Left colon (tissue), 2 donors: ENCODE data around the gene GNB1L. TPM values are rescaled to one million over a fixed set of nuclear protein-coding genes. Genes with fewer than 3 reads are reported as not detected.

ENCODE experiments used
- ATAC-seq: fragments of 200-7000 bp; cut with Tn5 transposase; one replicate; pipeline ENCODE4 v1.9.1; 2020; ENCODE audit warnings: mild to moderate bottlenecking, moderate library complexity
- DNase-seq, 2 donors: peaks; one replicate each; pipeline ENCODE4 v3.0.0-alpha.2; 2020
- intact Hi-C, 2 donors: fragments of 100-400 bp; cut with DNase I in 1 of 2; cut with micrococcal nuclease in 1 of 2; formaldehyde crosslinking; loops; one replicate each; pipeline versions ENCODE4 v1.11.2 to v1.14.0; 2022; cut with DNase I, micrococcal nuclease
- total RNA-seq, 2 donors: library from RNA; stranded (reverse); fragmentation: NEBNext Ultra II Directional; extraction: Animal tissue kit (Norgen Biotek cat#: 25700); gene quantifications; one replicate each; pipeline ENCODE4 v1.2.1, GENCODE V29; 2021
- donor health status: DM: no; HTN: no; CAD: no.
- donor health status: DM: yes; HTN: yes; CAD: no.

GNB1L gene
- total RNA-seq, 2 donors from 2014 or later = 3.3 to 4.6 TPM

GRCh38 chr22:19742160-19743066, 112.3 kb downstream of the GNB1L start:
- no peak for ATAC-seq
- intact Hi-C loops = no loop called here
- DNase-seq = no peak

GRCh38 chr22:19741053-19741452, 113.6 kb downstream of the GNB1L start:
- intact Hi-C loops = no loop called here
- ATAC-seq (no peak), DNase-seq (no peak)

GRCh38 chr22:19740586-19740985, 114.1 kb downstream of the GNB1L start:
- DNase-seq (no peak), ATAC-seq (no peak)
- intact Hi-C loops = no loop called here

- intact Hi-C loops = no loop called here
- ATAC-seq (no peak), DNase-seq (no peak)
Measured at GRCh38 chr22:19739911-19740449, 114.7 kb downstream of the GNB1L start.

GRCh38 chr22:19739448-19739895, 115.2 kb downstream of the GNB1L start:
- intact Hi-C loops = no loop called here
- ATAC-seq (no peak), DNase-seq (no peak)

- intact Hi-C loops = no loop called here
- ATAC-seq (no peak), DNase-seq (no peak)
Measured at GRCh38 chr22:19738664-19739447, 115.8 kb downstream of the GNB1L start.

- intact Hi-C loops = no loop called here
- no peak for ATAC-seq
- DNase-seq = no peak
Measured at GRCh38 chr22:19737846-19738663, 116.6 kb downstream of the GNB1L start.

GRCh38 chr22:19735665-19736510, 118.8 kb downstream of the GNB1L start:
- no peak for DNase-seq
- intact Hi-C loops = no loop called here
- no peak for ATAC-seq

GRCh38 chr22:19734837-19735382, 119.8 kb downstream of the GNB1L start:
- DNase-seq (no peak), ATAC-seq (no peak)
- intact Hi-C loops = loop anchor here (5.0 kb wide), 2 partner anchors 172 to 177 kb away; no protein-coding TSS in a partner anchor

- DNase-seq = no peak
- intact Hi-C loops = loop anchor here (5.0 kb wide), 2 partner anchors 173 to 178 kb away; no protein-coding TSS in a partner anchor
- ATAC-seq = no peak
Measured at GRCh38 chr22:19734163-19734562, 120.5 kb downstream of the GNB1L start.

GRCh38 chr22:19733755-19734154, 120.9 kb downstream of the GNB1L start:
- intact Hi-C loops = loop anchor here (5.0 kb wide), 2 partner anchors 174 to 179 kb away; no protein-coding TSS in a partner anchor
- DNase-seq (no peak), ATAC-seq (no peak)

Other genes starting within 250 kb of the GNB1L start
- 1 to 10 TPM; 4.4 to 4.6 TPM for gene SEPTIN5, start 140.4 kb downstream of the GNB1L start, total RNA-seq
- gene GP1BB, start 131.3 kb downstream of the GNB1L start, total RNA-seq = under 1 TPM in 1 of 2 donors, not detected in 1; 0.40 TPM
- 1 to 10 TPM; 1.6 to 1.9 TPM for gene TBX1, start 94.1 kb downstream of the GNB1L start, total RNA-seq
- 1 to 10 TPM; 8.2 to 9.0 TPM for gene RTL10, start within 50 bp of the GNB1L start, total RNA-seq
- gene COMT, start 86.9 kb upstream of the GNB1L start, total RNA-seq = 10 to 100 TPM; 58.2 to 71.3 TPM
- gene TXNRD2, start 86.9 kb upstream of the GNB1L start, total RNA-seq = 10 to 100 TPM; 18.2 to 21.5 TPM
- 10 to 100 TPM; 12.2 to 13.0 TPM for gene ARVCF, start 161.9 kb upstream of the GNB1L start, total RNA-seq
- 10 to 100 TPM; 28.7 to 29.9 TPM for gene TANGO2, start 166.2 kb upstream of the GNB1L start, total RNA-seq
- 10 to 100 TPM; 32.7 to 46.8 TPM for gene DGCR8, start 225.4 kb upstream of the GNB1L start, total RNA-seq